ENCODE measurements around the gene KLHL34.

DNA sequence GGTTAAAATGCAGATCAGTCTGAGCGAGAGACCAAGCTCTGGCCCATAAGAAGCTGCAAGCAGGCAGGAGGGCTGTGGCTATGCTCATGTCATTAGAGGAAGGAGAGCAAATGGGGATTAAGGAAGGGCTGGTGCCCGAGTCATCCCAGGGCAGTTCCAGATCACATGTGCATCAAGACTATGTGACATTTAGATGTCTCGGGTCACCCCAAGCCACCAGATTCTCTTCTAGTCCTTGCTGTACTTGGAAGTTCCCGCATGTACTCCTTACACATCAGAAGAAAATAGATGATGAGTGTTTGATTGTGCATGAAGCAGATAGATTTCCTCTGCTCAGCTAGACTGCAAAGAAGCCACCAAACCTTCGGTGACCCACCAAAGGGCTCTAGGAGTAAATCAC lies 42.1 kb upstream of the KLHL34 start:
- TF ChIP-seq CTCF (IDR thresholded peaks at IDR 0.05; ENCODE audit: low read length), result no peak
- no peak for TF ChIP-seq EZH2 (IDR thresholded peaks at IDR 0.05; ENCODE audit: borderline replicate concordance, low read length)
